GM18858 (cell line): ENCODE results near the gene CD99L2.

ENCODE experiments used
- ATAC-seq: cut with Tn5 transposase; IDR thresholded peaks from one replicate; pipeline ENCODE4 v1.9.1; 2021; ENCODE audit not compliant: unreplicated experiment

Gene CD99L2

GRCh38 chrX:150806827-150807226 is 91.6 kb downstream of the CD99L2 start:
- no peak for ATAC-seq

GRCh38 chrX:150805736-150806135 is 92.7 kb downstream of the CD99L2 start:
- ATAC-seq: no peak

- ATAC-seq: no peak
These were observed 105.4 kb downstream of the CD99L2 start for GRCh38 chrX:150792949-150793527.

- no peak for ATAC-seq
These were observed 108.4 kb downstream of the CD99L2 start for GRCh38 chrX:150790021-150790420.

- ATAC-seq: no peak
These were observed 116.8 kb downstream of the CD99L2 start for GRCh38 chrX:150781677-150782076.

- ATAC-seq: no peak
These were observed 119.1 kb downstream of the CD99L2 start for GRCh38 chrX:150779385-150779784.

- no peak for ATAC-seq
These were observed 121.0 kb downstream of the CD99L2 start for GRCh38 chrX:150777328-150777992.

- ATAC-seq: no peak
These were observed 122.7 kb downstream of the CD99L2 start for GRCh38 chrX:150775569-150776350.

GRCh38 chrX:150774798-150775568 is 123.5 kb downstream of the CD99L2 start:
- no peak for ATAC-seq

- ATAC-seq: no peak
These were observed 124.8 kb downstream of the CD99L2 start for GRCh38 chrX:150773634-150774033.

- no peak for ATAC-seq
These were observed 125.4 kb downstream of the CD99L2 start for GRCh38 chrX:150773117-150773516.

- peak; percentile 70 for ATAC-seq
These were observed 126.1 kb downstream of the CD99L2 start for GRCh38 chrX:150772150-150772970.

GRCh38 chrX:150771116-150771515 is 127.4 kb downstream of the CD99L2 start:
- no peak for ATAC-seq

- no peak for ATAC-seq
These were observed 127.8 kb downstream of the CD99L2 start for GRCh38 chrX:150770623-150771022.

- ATAC-seq: no peak
These were observed 129.1 kb downstream of the CD99L2 start for GRCh38 chrX:150769408-150769807.

- no peak for ATAC-seq
These were observed 129.8 kb downstream of the CD99L2 start for GRCh38 chrX:150768580-150769190.

GRCh38 chrX:150768132-150768485 is 130.4 kb downstream of the CD99L2 start:
- ATAC-seq: no peak

- no peak for ATAC-seq
These were observed 130.9 kb downstream of the CD99L2 start for GRCh38 chrX:150767475-150768131.

- ATAC-seq: no peak
These were observed 131.4 kb downstream of the CD99L2 start for GRCh38 chrX:150767045-150767395.
